Fibroblast of mammary gland (primary cell): ENCODE results near the gene CWC25.
A peak's percentile ranks its signal among the peaks of the same experiment; 100 is the strongest.
"Not testable (repeated sequence)": the region's sequence is repeated elsewhere in the genome, so short reads cannot be mapped to it uniquely, and the experiment has no call there.

Source experiments
- DNase-seq: peaks from one replicate; pipeline ENCODE4 v3.0.0-alpha.2; 2010; ENCODE audit warnings: low read depth
- H3K4me3 ChIP-seq: 2 replicates; pipeline ENCODE4 v1.5.1; 2011; ENCODE audit warnings: low read depth, mild to moderate bottlenecking, low read length, moderate library complexity; ENCODE audit not compliant: control insufficient read depth
- CTCF ChIP-seq: conservative IDR thresholded peaks from 2 replicates; pipeline ENCODE4 v1.5.1; 2011; ENCODE audit warnings: low read depth, low read length, inconsistent platforms; ENCODE audit not compliant: control insufficient read depth, insufficient read depth

Gene CWC25

GRCh38 chr17:38864636-38865398 lies 39.7 kb upstream of the CWC25 start:
- DNase-seq = peak; percentile 59
- peak; percentile 51 for TF ChIP-seq CTCF
- H3K4me3 ChIP-seq = no peak overlapping the region

GRCh38 chr17:38861399-38861843 lies 36.3 kb upstream of the CWC25 start:
- peak; percentile 74 for DNase-seq
- no peak for TF ChIP-seq CTCF
- H3K4me3 ChIP-seq = no peak overlapping the region

GRCh38 chr17:38857271-38857670 lies 32.1 kb upstream of the CWC25 start:
- H3K4me3 ChIP-seq = no peak overlapping the region
- TF ChIP-seq CTCF = no peak

GRCh38 chr17:38855101-38855714 lies 30.1 kb upstream of the CWC25 start:
- peak; percentile 89 for DNase-seq
- H3K4me3 ChIP-seq = not testable (repeated sequence)

More at GRCh38 chr17:38857271-38857670, 32.1 kb upstream of the CWC25 start:
- no peak for DNase-seq

GRCh38 chr17:38853292-38854219 lies 28.4 kb upstream of the CWC25 start, which contains the start of gene RPL23:
TSS of gene RPL23 (minus strand) at chr17:38853721. CDS start at chr17:38853710, 11 bp downstream.
- DNase-seq = peak; percentile 97
- peak within 1 kb of the TSS; percentile 100 for H3K4me3 ChIP-seq
- no peak for TF ChIP-seq CTCF

GRCh38 chr17:38852771-38853291 lies 27.7 kb upstream of the CWC25 start:
- H3K4me3 ChIP-seq = peak overlapping the region; percentile 100
- no peak for TF ChIP-seq CTCF
- DNase-seq = no peak

GRCh38 chr17:38851434-38851833 lies 26.3 kb upstream of the CWC25 start:
- H3K4me3 ChIP-seq = peak overlapping the region; percentile 100
- peak; percentile 18 for DNase-seq
- TF ChIP-seq CTCF = no peak
